HG03565 (cell line): ENCODE data around the gene PEX26.
"Not testable (repeated sequence)": the region's sequence is repeated elsewhere in the genome, so short reads cannot be mapped to it uniquely, and the experiment has no call there.

Experiments
- ATAC-seq: cut with Tn5 transposase; IDR thresholded peaks from one replicate; pipeline ENCODE4 v1.9.1; 2021; ENCODE audit warnings: mild to moderate bottlenecking, moderate library complexity; ENCODE audit not compliant: unreplicated experiment

Gene PEX26

GRCh38 chr22:18056161-18056666, 21.6 kb upstream of the PEX26 start:
- ATAC-seq, result no peak

DNA sequence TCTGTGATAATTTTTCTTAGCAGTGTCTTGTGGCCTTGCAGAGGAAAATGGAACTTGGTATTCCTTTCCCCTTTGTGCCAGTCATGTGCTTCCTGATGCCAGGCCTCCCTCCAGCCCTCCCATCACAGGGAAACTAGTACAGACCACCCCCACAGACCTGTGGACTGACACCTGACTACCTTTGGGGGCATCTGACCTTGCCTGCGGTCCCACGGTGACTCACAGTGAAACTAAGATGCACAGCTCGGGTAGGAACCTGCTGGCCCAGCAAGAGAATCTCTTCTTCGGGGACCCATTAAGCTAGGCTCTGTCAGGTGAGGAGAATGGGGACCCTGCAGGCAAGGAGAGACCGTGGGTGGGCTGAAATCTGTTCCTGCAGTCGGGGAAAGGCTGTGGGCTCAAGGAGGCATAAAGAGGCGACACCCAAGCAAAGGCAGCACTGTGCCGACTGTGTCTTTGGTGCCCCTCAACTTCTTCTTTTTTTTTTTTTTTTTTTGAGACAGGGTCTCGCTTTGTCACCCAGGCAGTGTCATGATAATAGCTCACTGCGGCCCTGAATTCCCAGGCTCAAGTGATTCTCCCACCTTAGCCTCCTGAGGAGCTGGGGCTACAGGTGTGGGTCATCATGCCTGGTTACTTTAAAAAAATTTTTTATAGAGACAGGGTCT, 20.8 kb upstream of the PEX26 start:
- peak; percentile 50 for ATAC-seq

GRCh38 chr22:18057568-18058209, 20.1 kb upstream of the PEX26 start:
- peak; percentile 56 for ATAC-seq

- ATAC-seq, result no peak
These were observed 19.3 kb upstream of the PEX26 start for GRCh38 chr22:18058371-18059093.

DNA sequence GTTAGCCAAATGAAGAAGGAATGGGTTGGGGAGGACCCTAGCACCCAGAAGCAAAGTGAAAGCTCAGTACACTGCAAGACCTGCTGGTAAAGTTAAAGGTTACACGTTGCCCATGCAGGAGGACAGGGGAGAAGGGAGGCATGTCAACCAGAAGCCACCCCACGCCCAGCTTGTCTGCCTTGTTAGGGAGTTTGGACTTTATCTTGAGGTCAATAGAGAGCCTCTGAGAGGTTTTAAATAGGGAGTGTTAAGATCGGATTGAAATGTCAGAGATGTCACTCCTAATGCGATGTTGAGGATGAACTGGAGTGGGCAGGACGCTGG, 18.7 kb upstream of the PEX26 start:
- ATAC-seq, result no peak

- ATAC-seq, result no peak
These were observed 18.3 kb upstream of the PEX26 start for GRCh38 chr22:18059473-18059872.

DNA sequence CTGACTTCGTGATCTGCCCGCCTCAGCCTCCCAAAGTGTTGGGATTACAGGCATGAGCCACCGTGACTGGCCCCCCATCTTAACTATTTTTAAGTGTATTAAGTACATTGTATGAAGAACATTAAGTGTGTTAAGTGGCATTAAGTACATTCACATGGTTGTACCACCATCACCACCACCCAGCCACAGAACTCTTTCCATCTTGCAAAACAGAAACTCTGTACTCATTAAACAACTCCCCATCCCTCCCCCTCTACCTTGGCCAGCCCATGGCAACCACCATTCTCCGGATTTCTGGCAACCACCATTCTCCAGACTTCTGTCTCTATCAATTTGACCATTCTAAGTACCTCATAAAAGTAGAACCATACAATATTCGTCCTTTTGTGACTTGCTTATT, 17.8 kb upstream of the PEX26 start:
- no peak for ATAC-seq

DNA sequence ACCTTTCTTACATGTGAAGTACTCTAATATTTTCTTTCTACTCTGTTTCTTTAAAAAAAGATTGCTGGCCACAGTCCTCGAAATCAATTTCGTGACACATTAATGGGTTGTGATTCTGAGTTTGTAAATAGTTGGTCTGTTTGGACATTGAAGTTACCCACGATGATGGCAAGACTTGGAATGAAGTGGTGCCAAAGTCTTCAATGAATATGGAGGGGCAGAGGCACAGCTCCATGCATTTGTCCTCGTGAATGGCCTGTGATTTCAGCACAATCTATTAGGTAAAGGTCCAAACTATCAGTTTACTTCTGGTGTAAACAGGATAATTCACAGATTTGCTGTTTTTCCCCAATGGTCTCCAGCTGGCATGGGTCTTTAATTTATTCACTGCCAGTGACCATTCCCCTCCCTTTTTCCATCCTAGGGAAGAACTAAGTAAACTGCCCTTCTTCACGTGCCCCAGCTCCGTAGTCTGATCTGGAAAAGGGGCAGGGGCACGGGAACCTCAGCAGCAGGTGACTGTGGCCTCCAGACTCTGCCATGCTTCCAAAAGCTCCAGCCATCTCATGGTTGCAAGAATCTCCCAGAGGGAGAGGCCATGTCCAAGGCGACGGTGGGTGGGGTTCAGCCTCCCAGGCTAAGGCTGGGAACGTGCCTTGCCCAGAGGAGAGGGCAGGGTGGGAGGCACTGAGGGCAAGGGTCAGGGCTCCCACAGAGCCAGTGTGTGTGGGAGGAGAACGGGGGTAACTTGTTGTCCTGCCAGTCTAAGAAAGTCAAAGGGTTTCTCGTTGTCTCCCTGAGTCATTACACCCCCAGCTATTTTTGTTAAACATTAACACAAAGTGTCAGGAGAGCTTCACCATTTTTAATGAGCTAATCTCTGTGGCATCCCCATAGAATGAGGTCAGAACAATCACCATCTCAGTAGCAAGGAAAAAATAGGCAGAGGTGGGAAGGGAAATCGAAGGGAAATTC, 16.9 kb upstream of the PEX26 start:
- no peak for ATAC-seq

- no peak for ATAC-seq
These were observed 15.4 kb upstream of the PEX26 start for GRCh38 chr22:18062421-18062820.

DNA sequence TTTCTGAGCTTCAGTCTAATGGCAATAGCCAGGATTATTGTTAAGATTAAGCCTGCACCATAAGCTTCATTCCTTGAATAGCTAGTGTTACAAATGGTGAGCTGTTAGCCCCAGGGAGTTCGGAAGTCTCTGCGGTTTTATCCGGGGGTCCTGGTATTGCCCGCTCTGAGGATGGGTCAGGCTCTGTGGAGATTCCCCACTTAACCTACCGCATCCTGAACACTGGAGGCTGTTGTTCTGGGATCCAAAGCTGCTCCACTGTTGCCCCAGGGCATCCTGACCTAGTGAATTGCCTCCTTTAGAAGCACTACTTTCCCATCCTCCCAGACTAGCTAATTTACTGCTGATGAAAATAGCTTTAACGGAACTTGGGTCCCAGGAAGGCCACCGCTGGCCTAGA, 14.5 kb upstream of the PEX26 start:
- no peak for ATAC-seq

DNA sequence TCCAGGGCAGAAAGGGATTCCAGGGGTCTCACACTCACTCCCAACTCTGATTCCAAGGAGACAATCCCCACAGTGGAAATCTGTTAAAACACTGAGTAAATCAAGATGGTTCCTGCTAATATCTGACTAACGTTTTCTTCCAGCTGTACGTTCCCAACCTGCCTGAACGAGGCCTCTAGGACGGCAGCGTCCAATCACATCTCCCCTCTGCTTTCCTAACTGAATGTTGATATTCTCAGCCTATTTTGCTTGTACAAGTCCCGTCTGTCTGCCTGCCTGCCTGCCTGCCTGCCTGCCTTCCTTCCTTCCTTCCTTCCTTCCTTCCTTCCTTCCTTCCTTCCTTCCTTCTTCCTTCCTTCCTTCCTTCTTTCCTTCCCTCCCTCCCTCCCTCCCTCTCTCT, 14.1 kb upstream of the PEX26 start:
- ATAC-seq, result not testable (repeated sequence)

DNA sequence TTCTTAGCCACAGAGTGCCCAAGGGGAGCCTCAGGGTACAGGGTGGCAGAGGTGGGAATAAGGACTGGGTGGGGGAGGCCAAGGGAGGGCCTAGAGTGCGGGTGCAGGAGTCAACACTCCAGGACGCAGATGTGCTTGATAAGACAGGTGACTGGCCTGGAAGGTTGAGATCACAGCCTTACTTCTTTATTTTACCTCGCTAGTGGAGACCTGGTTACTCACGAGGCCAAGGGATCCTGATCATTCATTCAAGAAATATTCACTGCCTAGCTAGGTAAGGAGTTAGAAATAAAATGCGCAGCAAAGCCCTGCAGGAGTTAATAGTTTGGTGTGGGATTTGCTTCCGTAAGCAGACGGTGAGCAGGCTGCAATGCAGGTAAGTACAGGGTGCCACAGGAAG, 13.2 kb upstream of the PEX26 start:
- ATAC-seq, result no peak

DNA sequence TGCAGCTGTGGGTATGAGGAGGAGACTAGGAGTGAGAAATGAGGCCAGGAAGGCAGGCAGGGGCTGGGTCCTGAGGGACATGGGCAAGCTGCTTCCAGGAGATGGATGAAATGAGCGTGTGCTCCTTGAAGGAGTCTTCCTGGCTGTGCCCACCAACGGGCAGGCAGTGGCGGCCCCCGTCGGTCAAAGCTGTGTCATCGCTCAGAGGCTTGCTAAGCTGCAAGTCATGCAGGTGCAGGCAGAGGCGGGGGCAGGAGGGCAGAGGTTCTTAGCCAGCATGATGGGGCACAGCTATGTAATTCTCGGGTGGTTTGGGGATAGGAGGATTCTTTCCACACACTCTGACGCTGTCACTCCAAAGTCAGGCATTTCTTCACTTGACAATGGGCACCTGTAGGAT, 12.5 kb upstream of the PEX26 start:
- no peak for ATAC-seq

DNA sequence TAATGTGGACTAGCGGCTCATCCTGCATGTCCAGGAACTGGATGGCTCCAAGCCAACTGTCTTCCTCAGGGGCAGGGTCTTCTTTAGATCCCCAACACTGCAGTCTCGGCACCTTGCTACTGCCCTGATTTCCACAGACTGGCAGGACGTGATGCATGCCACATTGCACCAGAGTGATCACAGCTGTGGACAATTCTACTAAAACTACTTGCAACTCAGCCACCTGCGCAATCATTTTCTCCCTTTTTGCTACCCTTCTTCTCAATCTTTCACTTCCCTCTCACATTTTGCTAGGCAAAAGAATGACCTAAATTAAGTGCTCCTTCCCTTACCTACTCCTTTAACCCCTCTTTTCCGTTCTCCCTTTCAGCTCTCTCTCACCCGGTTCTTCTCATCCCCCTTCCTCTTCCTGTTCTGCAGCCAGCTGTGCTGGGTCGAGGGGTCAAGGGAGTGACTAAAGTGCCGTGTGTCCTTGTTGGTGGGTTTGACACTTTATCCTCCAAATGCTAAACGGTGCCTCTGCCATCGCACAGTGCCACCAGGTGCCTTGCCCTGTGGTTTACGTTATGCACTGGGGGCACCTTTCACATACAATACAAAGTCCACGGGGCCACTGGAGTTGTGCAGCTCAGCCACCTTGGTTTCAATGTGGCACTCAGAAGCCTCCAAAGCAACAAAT, 11.5 kb upstream of the PEX26 start:
- ATAC-seq, result no peak

DNA sequence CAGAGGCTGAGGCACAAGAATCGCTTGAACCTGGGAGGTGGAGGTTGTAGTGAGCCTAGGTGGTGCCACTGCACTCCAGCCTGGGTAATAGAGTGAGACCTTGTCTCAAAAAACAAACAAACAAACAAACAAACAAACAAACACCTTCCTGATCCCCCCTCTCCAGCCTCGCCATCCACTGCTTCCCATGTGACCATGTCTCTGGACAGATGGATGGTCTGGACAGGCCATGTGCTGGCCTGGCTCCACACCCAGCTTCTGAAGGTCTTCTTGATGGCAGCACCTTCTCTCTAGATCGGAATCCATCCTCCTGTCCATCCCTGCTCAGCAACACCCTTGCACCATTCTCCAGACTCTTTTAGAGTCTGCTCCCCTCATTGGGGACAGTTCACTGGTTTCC, 10.7 kb upstream of the PEX26 start:
- no peak for ATAC-seq

DNA sequence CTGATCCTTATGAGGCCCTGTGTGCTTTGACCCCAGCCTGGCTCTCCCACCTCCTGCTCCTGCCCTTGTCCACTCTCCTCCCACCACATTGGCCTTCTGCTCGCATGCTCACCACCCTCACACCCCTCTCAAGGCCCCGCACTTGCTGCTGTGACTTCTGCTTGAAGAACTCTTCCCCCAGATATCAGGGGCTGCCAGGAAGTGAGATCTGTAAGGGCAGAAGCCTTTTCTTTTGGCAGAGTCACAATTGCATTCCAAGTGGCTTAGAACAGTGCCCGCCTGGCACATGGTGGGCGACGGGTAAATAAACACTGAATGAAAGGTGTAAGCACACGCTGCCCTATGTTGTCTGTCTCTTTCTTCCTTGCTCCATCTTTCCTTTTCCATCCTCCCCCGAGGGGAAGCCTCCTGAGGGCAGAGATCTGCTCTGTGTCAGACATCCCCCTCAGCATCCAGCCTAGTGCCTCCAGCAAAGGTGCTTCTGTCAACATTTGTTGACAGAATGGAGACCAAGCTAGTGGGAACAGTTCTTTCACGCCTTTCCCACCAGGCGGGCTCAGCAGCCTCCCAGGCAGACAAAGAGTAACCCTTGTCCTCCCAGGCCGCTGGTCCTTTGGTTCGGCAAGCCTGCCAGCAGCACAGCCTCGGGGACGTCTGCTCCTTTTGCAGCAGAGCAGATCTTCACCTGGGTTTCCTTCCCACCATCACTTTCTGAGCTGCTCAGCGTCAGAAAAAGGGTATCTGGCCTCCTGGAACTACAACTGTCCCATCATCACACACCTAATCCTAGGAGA, 10.0 kb upstream of the PEX26 start:
- ATAC-seq, result no peak

GRCh38 chr22:18068381-18068988, 9.3 kb upstream of the PEX26 start:
- ATAC-seq, result no peak

DNA sequence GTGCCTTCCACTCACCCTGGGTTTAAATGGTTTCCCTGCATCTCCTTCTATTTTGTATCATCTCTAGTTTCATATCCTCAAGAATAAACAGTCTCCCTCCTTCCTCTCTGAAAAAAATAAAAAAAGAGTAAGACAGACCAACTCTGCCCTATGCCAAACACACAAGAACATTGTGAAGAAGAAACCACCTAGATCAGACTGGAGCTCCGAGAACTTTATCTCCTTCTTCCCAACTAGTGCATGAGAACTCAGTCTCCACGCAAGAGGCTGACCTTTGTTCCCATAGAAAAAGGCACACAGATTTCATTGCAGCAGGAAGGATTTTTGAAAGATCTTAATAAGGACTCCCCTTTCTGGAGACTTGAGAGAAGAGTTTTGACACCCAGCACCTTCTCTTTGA, 8.7 kb upstream of the PEX26 start:
- ATAC-seq, result no peak

- ATAC-seq, result no peak
These were observed 7.7 kb upstream of the PEX26 start for GRCh38 chr22:18070041-18070440.
